T-cell (primary cell): ENCODE measurements around the gene KSR1. TPM values are rescaled to one million over a fixed set of nuclear protein-coding genes. Genes with fewer than 3 reads are reported as not detected.

Experiments used
- ATAC-seq, 4 experiments: fragments of 200-7000 bp in 3 of 4; fragments of 150-1000 bp in 1 of 4; cut with Tn5 transposase; replicated peaks in 1 of 4; 1 replicate in 3 of 4; 2 replicates in 1 of 4; pipeline ENCODE4 v1.10.0; 2021; ENCODE audit warnings: moderate library complexity in 3 of 4, mild to moderate bottlenecking in 2 of 4, moderate number of reproducible peaks in 1 of 4
- CTCF ChIA-PET, 2 donors: fragments of 300-600 bp; sonication (Branson Sonifier 250); formaldehyde crosslinking; loops; one replicate each; lab custom pipeline; 2022; ENCODE audit warnings: antibody characterized with exemption in 2 of 2; lab: Charles Lee
- POLR2A ChIA-PET, 2 donors: fragments of 300-600 bp; sonication (Branson Sonifier 250); formaldehyde crosslinking; loops; one replicate each; lab custom pipeline; 2022; ENCODE audit warnings: antibody characterized with exemption in 2 of 2; lab: Charles Lee
- DNase-seq, 35 experiments: peaks; one replicate each; pipeline versions ENCODE4 v3.0.0 to v3.0.0-alpha.2; 2013 to 2023
- H3K27ac ChIP-seq: one replicate; pipeline ENCODE4 v1.5.1; 2013; ENCODE audit warnings: low read length
- H3K27me3 ChIP-seq, 2 experiments: replicated peaks in 1 of 2; 1 replicate in 1 of 2; 2 replicates in 1 of 2; pipeline versions ENCODE4 v1.6.1 to v1.7.0; 2013; ENCODE audit warnings: low read length in 1 of 2, mixed read lengths in 1 of 2; ENCODE audit not compliant: control insufficient read depth in 2 of 2, insufficient read depth in 2 of 2; ENCODE audit errors: extremely low read depth in 1 of 2
- H3K36me3 ChIP-seq, 2 donors: 1 replicate in 1 of 2; 2 replicates in 1 of 2; pipeline versions ENCODE4 v1.6.1 to v1.7.0; 2013; ENCODE audit warnings: low read length in 1 of 2; ENCODE audit not compliant: control insufficient read depth in 2 of 2, insufficient read depth in 1 of 2; ENCODE audit errors: extremely low read depth in 1 of 2
- H3K4me1 ChIP-seq, 2 experiments: 1 replicate in 1 of 2; 2 replicates in 1 of 2; pipeline versions ENCODE4 v1.6.1 to v1.7.0; 2013; ENCODE audit warnings: low read length in 2 of 2, mixed read lengths in 1 of 2; ENCODE audit not compliant: insufficient read depth in 2 of 2, control insufficient read depth in 1 of 2; ENCODE audit errors: extremely low read depth in 1 of 2
- H3K4me3 ChIP-seq, 2 donors: 1 replicate in 1 of 2; 2 replicates in 1 of 2; pipeline versions ENCODE4 v1.5.1 to v1.7.0; 2013; ENCODE audit warnings: mild to moderate bottlenecking in 2 of 2, low read length in 1 of 2, moderate library complexity in 1 of 2; ENCODE audit not compliant: control insufficient read depth in 1 of 2; ENCODE audit errors: extremely low read depth in 1 of 2
- H3K9me3 ChIP-seq: 2 replicates; pipeline ENCODE4 v1.7.0; 2013
- H3K27ac Mint-ChIP-seq, 2 donors: one replicate each; pipeline ENCODE4 v1.8.0; 2020 to 2021; ENCODE audit warnings: mild to moderate bottlenecking in 2 of 2, mixed read lengths in 2 of 2
- H3K27me3 Mint-ChIP-seq, 2 donors: one replicate each; pipeline ENCODE4 v1.8.0; 2021 to 2022; ENCODE audit warnings: mixed read lengths in 2 of 2
- H3K36me3 Mint-ChIP-seq: one replicate; pipeline ENCODE4 v1.8.0; 2021; ENCODE audit warnings: mixed read lengths
- H3K4me1 Mint-ChIP-seq, 3 donors: one replicate each; pipeline ENCODE4 v1.8.0; 2020 to 2022; ENCODE audit warnings: mixed read lengths in 3 of 3, mild to moderate bottlenecking in 1 of 3
- H3K4me3 Mint-ChIP-seq, 3 donors: one replicate each; pipeline ENCODE4 v1.8.0; 2020 to 2022; ENCODE audit warnings: mild to moderate bottlenecking in 3 of 3, mixed read lengths in 3 of 3, moderate library complexity in 3 of 3
- H3K9me3 Mint-ChIP-seq, 3 donors: one replicate each; pipeline ENCODE4 v1.8.0; 2020 to 2022; ENCODE audit warnings: mixed read lengths in 3 of 3
- WGBS: methylation state at CpG from one replicate; pipeline ENCODE4 v1.1.5; 2013; ENCODE audit warnings: missing lambda C conversion rate; ENCODE audit not compliant: insufficient coverage; 5-methylcytosine and 5-hydroxymethylcytosine counted together
- total RNA-seq, 35 experiments: library from RNA in 6 of 35; stranded (reverse) in 6 of 35; fragments of 120-200 nt in 1 of 35; gene quantifications; one replicate each; pipeline versions ENCODE4 v1.2.1 to v1.2.4 and lab custom pipeline; 2013 to 2026

KSR1 gene
- total RNA-seq, 5 donors from 2014 or later (not counting 1 experiment from before 2014, with no cell fraction given) = 26.8 to 35.8 (median 27.6) TPM

- peak in 1 of 35 experiments; percentile 11 for DNase-seq
- ATAC-seq = no peak
- H3K4me3 ChIP-seq = no peak overlapping the region
- Mint-ChIP-seq H3K27me3 (peaks cover 0 to 4% of the 10 kb centered on the region in 2 donors), H3K36me3 (no peaks in the 10 kb centered on the region), H3K4me1 (no peaks in the 10 kb centered on the region), H3K9me3 (no peaks in the 10 kb centered on the region), H3K4me3 (no peak overlapping the region), H3K27ac (no peak overlapping the region)
- no peaks in the 10 kb centered on the region for H3K4me1 ChIP-seq
- WGBS = 83% methylated on average over 7 of the region's 12 CpGs
- peaks cover 0 to 2% of the 10 kb centered on the region in 2 experiments for H3K27me3 ChIP-seq
- no peaks in the 10 kb centered on the region for H3K36me3 ChIP-seq
- H3K9me3 ChIP-seq = no peaks in the 10 kb centered on the region
- no peak overlapping the region for H3K27ac ChIP-seq
- ChIA-PET POLR2A (no interaction called here), CTCF (no interaction called here)
Measured at GRCh38 chr17:27667656-27668487, 211.6 kb downstream of the KSR1 start.

DNA sequence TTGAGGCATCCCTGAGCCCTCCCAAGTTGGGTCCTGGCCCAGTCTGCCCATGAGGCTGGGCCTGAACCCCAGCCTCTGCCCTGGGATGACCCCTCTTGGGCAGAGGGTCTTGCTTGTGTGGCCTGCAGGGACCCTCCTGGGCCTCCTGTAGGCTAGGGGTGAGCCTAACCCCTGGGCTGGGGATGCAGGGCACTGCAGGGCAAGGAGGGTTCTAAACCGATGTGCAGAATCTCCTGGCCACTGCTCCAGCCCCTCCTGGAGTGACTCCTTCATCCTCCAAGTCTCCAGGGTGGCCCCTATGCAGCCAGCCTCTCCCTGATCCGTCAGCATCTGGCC lies 212.2 kb downstream of the KSR1 start:
- Mint-ChIP-seq H3K4me3 (no peak overlapping the region), H3K4me1 (no peaks in the 10 kb centered on the region), H3K27me3 (peaks cover 0 to 4% of the 10 kb centered on the region in 2 donors), H3K9me3 (no peaks in the 10 kb centered on the region), H3K27ac (no peak overlapping the region), H3K36me3 (no peaks in the 10 kb centered on the region)
- H3K4me1 ChIP-seq = no peaks in the 10 kb centered on the region
- ChIA-PET CTCF (no interaction called here), POLR2A (no interaction called here)
- ATAC-seq (no peak), DNase-seq (peak in 2 of 35 experiments; percentile 10 to 19)
- no peak overlapping the region for H3K27ac ChIP-seq
- peaks cover 0 to 2% of the 10 kb centered on the region in 2 experiments for H3K27me3 ChIP-seq
- no peaks in the 10 kb centered on the region for H3K36me3 ChIP-seq
- 50% methylated on average over 2 of the region's 2 CpGs for WGBS
- no peak overlapping the region for H3K4me3 ChIP-seq
- no peaks in the 10 kb centered on the region for H3K9me3 ChIP-seq

DNA sequence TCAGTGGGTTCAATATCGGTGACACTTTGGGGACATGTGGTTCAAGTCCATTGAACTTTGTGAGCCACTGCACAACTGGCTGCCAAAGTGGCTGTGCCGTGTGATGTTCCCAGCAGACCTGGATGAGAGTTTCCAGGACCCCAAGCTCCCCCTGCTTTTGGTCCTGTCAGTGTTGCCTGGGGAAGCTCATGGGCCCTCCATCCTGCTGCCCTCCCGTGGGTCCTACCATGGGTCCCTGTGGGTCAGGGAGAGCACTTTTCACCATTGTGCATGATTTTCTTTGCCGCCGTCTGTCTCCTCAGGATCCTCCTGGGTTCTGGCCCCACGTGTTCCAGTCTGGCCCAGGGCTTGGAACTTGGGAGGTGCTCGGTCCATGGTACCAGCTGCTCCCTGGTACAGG lies 212.9 kb downstream of the KSR1 start:
- Histone ChIP-seq H3K27ac (no peak overlapping the region), H3K9me3 (no peaks in the 10 kb centered on the region), H3K4me3 (no peak overlapping the region), H3K4me1 (no peaks in the 10 kb centered on the region), H3K36me3 (no peaks in the 10 kb centered on the region), H3K27me3 (peaks cover 0 to 2% of the 10 kb centered on the region in 2 experiments)
- Mint-ChIP-seq H3K36me3 (no peaks in the 10 kb centered on the region), H3K4me3 (no peak overlapping the region), H3K4me1 (no peaks in the 10 kb centered on the region), H3K27ac (no peak overlapping the region), H3K9me3 (no peaks in the 10 kb centered on the region), H3K27me3 (peaks cover 0 to 4% of the 10 kb centered on the region in 2 donors)
- ChIA-PET CTCF (no interaction called here), POLR2A (no interaction called here)
- DNase-seq = peak in 1 of 35 experiments; percentile 13
- ATAC-seq = no peak
- WGBS = 82% methylated on average over 7 of the region's 7 CpGs

GRCh38 chr17:27669850-27670249 lies 213.6 kb downstream of the KSR1 start:
- H3K9me3 ChIP-seq = no peaks in the 10 kb centered on the region
- H3K9me3 Mint-ChIP-seq = no peaks in the 10 kb centered on the region
- H3K27ac ChIP-seq = no peak overlapping the region
- peaks cover 0 to 2% of the 10 kb centered on the region in 2 experiments for H3K27me3 ChIP-seq
- H3K4me3 Mint-ChIP-seq = no peak overlapping the region
- ChIA-PET CTCF (no interaction called here), POLR2A (no interaction called here)
- H3K36me3 ChIP-seq = no peaks in the 10 kb centered on the region
- no peak for ATAC-seq
- H3K36me3 Mint-ChIP-seq = no peaks in the 10 kb centered on the region
- no peak overlapping the region for H3K4me3 ChIP-seq
- no peaks in the 10 kb centered on the region for H3K4me1 Mint-ChIP-seq
- H3K4me1 ChIP-seq = no peaks in the 10 kb centered on the region
- DNase-seq = peak in 1 of 35 experiments; percentile 14
- 83% methylated on average over 1 of the region's 5 CpGs for WGBS
- H3K27ac Mint-ChIP-seq = no peak overlapping the region
- H3K27me3 Mint-ChIP-seq = peaks cover 0 to 4% of the 10 kb centered on the region in 2 donors

DNA sequence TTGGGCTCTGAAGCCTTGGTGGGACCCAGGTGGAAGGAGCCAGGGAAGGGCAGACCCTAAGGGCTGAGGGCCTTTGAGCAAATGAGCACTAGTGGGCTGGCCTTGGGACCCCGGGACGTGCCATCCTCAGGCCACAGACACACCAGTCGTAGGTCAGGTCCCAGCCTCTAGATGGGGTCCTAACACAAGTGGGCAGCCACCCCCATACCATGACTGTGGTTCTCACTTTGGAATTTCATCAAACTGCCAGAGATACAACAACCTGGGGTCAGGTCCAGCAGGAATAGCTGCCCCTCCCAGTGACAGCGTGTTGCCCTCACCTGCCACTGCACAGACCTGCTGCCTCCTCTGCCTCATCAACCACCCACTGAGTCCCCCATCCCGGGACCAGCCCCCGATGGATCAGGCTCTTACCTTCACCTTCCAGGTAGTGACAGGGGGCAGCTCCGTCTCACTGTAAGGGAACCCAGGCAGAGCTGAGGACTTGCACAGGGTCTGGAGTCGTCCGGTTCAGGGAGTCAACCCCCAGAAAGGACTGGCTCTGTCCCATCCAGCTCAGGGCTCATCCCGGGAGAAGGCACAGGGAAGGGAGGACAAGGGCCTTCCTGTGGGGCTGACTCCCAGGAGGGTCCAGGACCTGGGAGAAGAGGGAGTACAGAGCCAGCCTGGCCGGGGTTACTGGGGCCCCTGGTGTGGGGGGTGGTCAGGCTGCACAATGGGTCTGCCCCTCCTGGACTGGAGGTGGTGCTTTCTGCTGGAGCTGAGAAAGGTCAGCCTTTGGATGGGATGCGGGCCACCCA lies 214.7 kb downstream of the KSR1 start:
- POLR2A ChIA-PET = no interaction called here
- no peak for ATAC-seq
- H3K27me3 ChIP-seq = peaks cover 0 to 2% of the 10 kb centered on the region in 2 experiments
- H3K4me3 ChIP-seq = no peak overlapping the region
- WGBS = 70% methylated on average over 5 of the region's 12 CpGs
- peak in 1 of 35 experiments; percentile 15 for DNase-seq
- no peak overlapping the region for H3K27ac Mint-ChIP-seq
- no peaks in the 10 kb centered on the region for H3K4me1 Mint-ChIP-seq
- no peak overlapping the region for H3K4me3 Mint-ChIP-seq
- CTCF ChIA-PET = no interaction called here
- H3K4me1 ChIP-seq = no peaks in the 10 kb centered on the region
- no peaks in the 10 kb centered on the region for H3K36me3 ChIP-seq
- H3K9me3 ChIP-seq = no peaks in the 10 kb centered on the region
- no peaks in the 10 kb centered on the region for H3K9me3 Mint-ChIP-seq
- H3K27me3 Mint-ChIP-seq = peaks cover 4 to 5% of the 10 kb centered on the region in 2 donors
- no peak overlapping the region for H3K27ac ChIP-seq
- no peaks in the 10 kb centered on the region for H3K36me3 Mint-ChIP-seq

GRCh38 chr17:27671591-27671910 lies 215.3 kb downstream of the KSR1 start:
- no peak overlapping the region for H3K4me3 Mint-ChIP-seq
- CTCF ChIA-PET = no interaction called here
- DNase-seq = no peak
- 68% methylated on average over 2 of the region's 2 CpGs for WGBS
- Histone ChIP-seq H3K4me3 (no peak overlapping the region), H3K9me3 (no peaks in the 10 kb centered on the region), H3K36me3 (no peaks in the 10 kb centered on the region), H3K27ac (no peak overlapping the region), H3K27me3 (peaks cover 0 to 2% of the 10 kb centered on the region in 2 experiments), H3K4me1 (no peaks in the 10 kb centered on the region)
- no peak for ATAC-seq
- H3K9me3 Mint-ChIP-seq = no peaks in the 10 kb centered on the region
- no peaks in the 10 kb centered on the region for H3K4me1 Mint-ChIP-seq
- H3K27me3 Mint-ChIP-seq = peaks cover 4 to 6% of the 10 kb centered on the region in 2 donors
- no peak overlapping the region for H3K27ac Mint-ChIP-seq
- no peaks in the 10 kb centered on the region for H3K36me3 Mint-ChIP-seq
- POLR2A ChIA-PET = no interaction called here
